HG02798 (cell line): Measurements from ENCODE around the gene ASB4.

Experiments used
- ATAC-seq: cut with Tn5 transposase; IDR thresholded peaks from one replicate; pipeline ENCODE4 v1.9.1; 2021; ENCODE audit warnings: mild to moderate bottlenecking; ENCODE audit not compliant: unreplicated experiment, poor library complexity

Gene ASB4

GRCh38 chr7:95525503-95525902, 39.8 kb downstream of the ASB4 start:
- ATAC-seq: no peak

GRCh38 chr7:95526128-95526738, 40.5 kb downstream of the ASB4 start:
- no peak for ATAC-seq

- peak; percentile 71 for ATAC-seq
Measured at GRCh38 chr7:95527033-95527775, 41.5 kb downstream of the ASB4 start.

- no peak for ATAC-seq
Measured at GRCh38 chr7:95527776-95528250, 42.1 kb downstream of the ASB4 start.

- no peak for ATAC-seq
Measured at GRCh38 chr7:95529701-95530100, 44.0 kb downstream of the ASB4 start.

- ATAC-seq: no peak
Measured at GRCh38 chr7:95530881-95531280, 45.1 kb downstream of the ASB4 start.

GRCh38 chr7:95531605-95532219, 46.0 kb downstream of the ASB4 start:
- no peak for ATAC-seq

GRCh38 chr7:95534796-95535195, 49.1 kb downstream of the ASB4 start:
- no peak for ATAC-seq

GRCh38 chr7:95535662-95536061, 49.9 kb downstream of the ASB4 start:
- ATAC-seq: no peak

GRCh38 chr7:95536656-95537311, 51.0 kb downstream of the ASB4 start:
- ATAC-seq: peak; percentile 51

GRCh38 chr7:95537468-95537867, 51.7 kb downstream of the ASB4 start:
- no peak for ATAC-seq

GRCh38 chr7:95539426-95539825, 53.7 kb downstream of the ASB4 start:
- no peak for ATAC-seq

GRCh38 chr7:95540366-95540765, 54.6 kb downstream of the ASB4 start:
- ATAC-seq: no peak

- ATAC-seq: no peak
Measured at GRCh38 chr7:95543312-95543711, 57.6 kb downstream of the ASB4 start.

- no peak for ATAC-seq
Measured at GRCh38 chr7:95544171-95544570, 58.4 kb downstream of the ASB4 start.

GRCh38 chr7:95545007-95545615, 59.4 kb downstream of the ASB4 start:
- ATAC-seq: no peak

GRCh38 chr7:95545673-95546072, 59.9 kb downstream of the ASB4 start:
- ATAC-seq: no peak

GRCh38 chr7:95546647-95547046, 60.9 kb downstream of the ASB4 start:
- no peak for ATAC-seq

GRCh38 chr7:95547361-95548348, 61.9 kb downstream of the ASB4 start:
- no peak for ATAC-seq
